PC-9 (cell line): ENCODE measurements around the gene PTOV1.

Source experiments
- CTCF ChIP-seq: fragments of 200-600 bp; sonication (generic); conservative IDR thresholded peaks from 2 replicates; pipeline ENCODE4 v1.6.1; 2017; ENCODE audit warnings: mixed run types, antibody characterized with exemption, mild to moderate bottlenecking, moderate library complexity
- EZH2 ChIP-seq: fragments of 200-600 bp; sonication (generic); IDR thresholded peaks from 2 replicates; pipeline ENCODE4 v1.8.0; 2017; ENCODE audit warnings: antibody characterized with exemption, low read depth

GRCh38 chr19:49847731-49848696 is 2.9 kb upstream of the PTOV1 start:
- TF ChIP-seq CTCF (no peak), EZH2 (no peak)
